Fibroblast of skin of right quadriceps (primary cell): Measurements from ENCODE around the gene MS4A15.
"Not testable (repeated sequence)": the region's sequence is repeated elsewhere in the genome, so short reads cannot be mapped to it uniquely, and the experiment has no call there.

Source experiments
- DNase-seq: peaks from one replicate; pipeline ENCODE4 v3.0.0-alpha.2; 2013

Gene MS4A15

GRCh38 chr11:60810151-60810550, 53.5 kb downstream of the MS4A15 start:
- DNase-seq: no peak

DNA sequence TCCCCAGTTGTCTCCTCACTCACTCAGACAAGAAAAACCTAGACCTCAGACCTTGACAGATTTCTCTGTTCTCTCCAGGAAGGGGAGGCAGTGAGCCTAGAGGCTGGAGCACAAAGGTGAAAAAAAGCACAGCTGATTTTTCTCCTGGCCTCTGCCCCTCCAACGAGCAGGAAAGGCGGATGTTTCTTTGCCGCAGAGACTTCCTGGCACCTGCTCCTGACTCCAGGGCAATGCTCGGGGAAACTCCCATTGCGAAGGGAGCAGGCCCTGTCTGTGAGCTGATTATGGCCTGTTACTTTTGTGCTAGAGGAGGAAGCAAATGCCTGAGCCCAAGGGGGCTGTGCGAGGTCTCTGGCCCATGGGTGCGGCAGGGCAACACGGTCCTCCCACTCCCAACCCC, 53.9 kb downstream of the MS4A15 start:
- no peak for DNase-seq

- no peak for DNase-seq
Observed at GRCh38 chr11:60813324-60813723, 56.7 kb downstream of the MS4A15 start.

- no peak for DNase-seq
Observed at GRCh38 chr11:60814112-60814511, 57.4 kb downstream of the MS4A15 start.

GRCh38 chr11:60816590-60817157, 60.0 kb downstream of the MS4A15 start:
- no peak for DNase-seq

DNA sequence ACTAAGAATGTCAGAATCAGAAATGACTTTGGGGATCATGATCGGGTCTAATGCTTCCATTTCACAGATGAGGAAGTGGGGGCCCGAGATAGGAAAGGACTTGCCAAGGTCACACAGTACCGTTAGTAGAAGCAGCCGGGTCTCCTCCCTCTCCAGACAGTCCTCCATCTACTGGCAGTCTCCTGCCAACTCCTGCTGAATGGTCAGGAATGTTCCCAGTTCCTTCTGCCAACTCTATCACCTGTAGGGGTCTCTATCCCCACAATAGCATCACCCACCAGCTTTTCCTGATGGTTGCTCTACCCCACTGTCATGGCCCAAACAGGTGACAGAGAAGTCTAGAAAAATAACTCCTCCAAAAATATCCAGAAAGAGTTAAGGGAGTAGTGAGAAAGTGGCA, 61.4 kb downstream of the MS4A15 start:
- DNase-seq: no peak

GRCh38 chr11:60821827-60822599, 65.3 kb downstream of the MS4A15 start:
- no peak for DNase-seq

DNA sequence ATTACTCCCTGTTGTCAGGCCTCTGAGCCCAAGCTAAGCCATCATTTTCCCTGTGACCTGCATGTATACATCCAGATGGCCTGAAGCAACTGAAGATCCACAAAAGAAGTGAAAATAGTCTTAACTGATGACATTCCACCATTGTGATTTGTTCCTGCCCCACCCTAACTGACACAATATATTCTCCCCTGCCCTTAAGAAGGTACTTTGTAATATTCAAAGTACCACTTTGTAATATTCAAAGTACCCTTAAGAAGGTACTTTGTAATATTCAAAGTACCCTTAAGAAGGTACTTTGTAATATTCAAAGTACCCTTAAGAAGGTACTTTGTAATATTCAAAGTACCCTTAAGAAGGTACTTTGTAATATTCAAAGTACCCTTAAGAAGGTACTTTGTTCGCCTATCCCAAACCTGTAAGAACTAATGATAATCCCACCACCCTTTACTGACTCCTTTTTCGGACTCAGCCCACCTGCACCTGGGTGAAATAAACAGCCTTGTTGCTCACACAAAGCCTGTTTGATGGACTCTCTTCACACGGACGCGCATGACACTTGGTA, 67.2 kb downstream of the MS4A15 start:
- DNase-seq: not testable (repeated sequence)

DNA sequence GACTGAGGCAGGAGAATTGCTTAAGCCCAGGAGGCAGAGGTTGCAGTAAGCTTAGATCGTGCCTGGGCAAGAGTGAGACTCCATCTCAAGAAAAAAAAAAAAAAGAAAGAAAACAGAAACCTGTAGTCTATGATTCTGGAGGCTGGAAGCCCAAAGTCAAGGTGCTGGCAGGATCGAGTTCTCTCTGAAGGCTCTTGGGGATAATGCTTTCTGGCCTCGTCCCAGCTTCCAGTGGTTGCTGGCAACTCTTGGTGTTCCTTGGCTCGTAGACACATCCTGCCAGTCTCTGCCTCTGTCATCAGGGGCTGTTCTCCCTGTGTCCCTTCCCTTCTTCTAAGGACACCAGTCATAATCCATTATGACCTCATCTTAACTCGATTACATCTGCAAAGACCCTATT, 68.5 kb downstream of the MS4A15 start:
- no peak for DNase-seq

GRCh38 chr11:60825790-60826189, 69.1 kb downstream of the MS4A15 start:
- no peak for DNase-seq
